Diencephalon (tissue), 1 donor: Measurements from ENCODE around the gene LMLN. TPM values are rescaled to one million over a fixed set of nuclear protein-coding genes. Genes with fewer than 3 reads are reported as not detected.

Experiments
- small RNA-seq: library from RNA; depleted of rRNA; stranded (forward); fragments of <200 nt; gene quantifications from one replicate; pipeline ENCODE3, GENCODE V24; 2014
- total RNA-seq: library from RNA; depleted of rRNA; stranded (reverse); fragments of >200 nt; gene quantifications from one replicate; pipeline ENCODE4 v1.2.3, GENCODE V29; 2014

Gene LMLN
- total RNA-seq = 15.0 TPM

GRCh38 chr3:197959891-197960693 lies at the start of gene LMLN:
Gene LMLN, plus strand, starts transcription at chr3:197960217. Its CDS starts 29 bp downstream, at chr3:197960246.

GRCh38 chr3:197949778-197950676 lies 10.0 kb upstream of the LMLN start, which contains the start of gene RPL35A:
Gene RPL35A, plus strand, starts transcription at chr3:197950190. Its CDS starts 778 bp downstream, at chr3:197950968.

Small RNA genes lying within 50 kb of the gene (small RNA-seq; reads per million reads assigned to genes)
- gene RNU6-621P (not detected), gene RNU6-821P (not detected)

Other genes with a start within 250 kb of the LMLN start
- 40.4 TPM for gene RUBCN, start 223.3 kb upstream of the LMLN start, total RNA-seq
- gene FYTTD1, start 210.3 kb upstream of the LMLN start, total RNA-seq = 58.8 TPM
- 75.0 TPM for gene LRCH3, start 169.0 kb upstream of the LMLN start, total RNA-seq
- gene RPL35A, start 10.0 kb upstream of the LMLN start, total RNA-seq = 841 TPM